Mesenchymal stem cell (in vitro differentiated cells and primary cell): Measurements from ENCODE around the gene ERBB4.

Experiments
- DNase-seq: peaks from one replicate; pipeline ENCODE4 v3.0.0-alpha.2; 2013
- H2AFZ ChIP-seq: one replicate; pipeline ENCODE4 v1.6.1; 2013; ENCODE audit warnings: low read depth, mild to moderate bottlenecking, control low read depth, inconsistent platforms, low read length, moderate library complexity
- H2AK5ac ChIP-seq: 2 replicates; pipeline ENCODE4 v1.6.1; 2013; ENCODE audit warnings: low read length, moderate library complexity, mild to moderate bottlenecking, inconsistent platforms; ENCODE audit not compliant: severe bottlenecking
- H2BK120ac ChIP-seq: one replicate; pipeline ENCODE4 v1.6.1; 2013; ENCODE audit warnings: low read depth, mild to moderate bottlenecking, inconsistent platforms, low read length, moderate library complexity
- H2BK12ac ChIP-seq, 2 experiments: one replicate each; pipeline ENCODE4 v1.6.1; 2013; ENCODE audit warnings: inconsistent platforms in 2 of 2, low read length in 2 of 2, mild to moderate bottlenecking in 2 of 2, moderate library complexity in 2 of 2, control low read depth in 1 of 2
- H2BK15ac ChIP-seq: one replicate; pipeline ENCODE4 v1.6.1; 2013; ENCODE audit warnings: mild to moderate bottlenecking, low read depth, inconsistent platforms; ENCODE audit not compliant: poor library complexity, severe bottlenecking
- H2BK5ac ChIP-seq: 2 replicates; pipeline ENCODE4 v1.6.1; 2013; ENCODE audit warnings: low read depth, mild to moderate bottlenecking, low read length, control low read depth, inconsistent platforms; ENCODE audit not compliant: poor library complexity, severe bottlenecking
- H3K14ac ChIP-seq, 2 experiments: one replicate each; pipeline ENCODE4 v1.6.1; 2013; ENCODE audit warnings: inconsistent platforms in 2 of 2, low read length in 2 of 2, control low read depth in 1 of 2, mild to moderate bottlenecking in 1 of 2, moderate library complexity in 1 of 2
- H3K18ac ChIP-seq, 2 experiments: one replicate each; pipeline ENCODE4 v1.6.1; 2013; ENCODE audit warnings: inconsistent platforms in 2 of 2, low read length in 2 of 2, control low read depth in 1 of 2, low read depth in 1 of 2, mild to moderate bottlenecking in 1 of 2
- H3K23ac ChIP-seq, 2 experiments: one replicate each; pipeline ENCODE4 v1.6.1; 2013; ENCODE audit warnings: inconsistent platforms in 2 of 2, low read length in 2 of 2, mild to moderate bottlenecking in 2 of 2, moderate library complexity in 2 of 2, control low read depth in 1 of 2
- H3K27ac ChIP-seq: 2 replicates; pipeline ENCODE4 v1.5.1; 2013; ENCODE audit warnings: mild to moderate bottlenecking, moderate library complexity, low read length, control low read depth, inconsistent platforms; ENCODE audit not compliant: poor library complexity, severe bottlenecking
- H3K27me3 ChIP-seq, 2 experiments: 2 replicates each; pipeline versions ENCODE4 v1.6.1 to v1.7.0; 2013; ENCODE audit warnings: low read length in 2 of 2, mild to moderate bottlenecking in 2 of 2, moderate library complexity in 2 of 2, control low read depth in 1 of 2, inconsistent platforms in 1 of 2; ENCODE audit not compliant: control insufficient read depth in 1 of 2, insufficient read depth in 1 of 2
- H3K36me3 ChIP-seq, 2 experiments: 2 replicates each; pipeline versions ENCODE4 v1.6.1 to v1.7.0; 2013; ENCODE audit warnings: low read length in 2 of 2, control low read depth in 1 of 2, inconsistent platforms in 1 of 2, low read depth in 1 of 2, mild to moderate bottlenecking in 1 of 2; ENCODE audit not compliant: insufficient read depth in 2 of 2, control insufficient read depth in 1 of 2
- H3K4ac ChIP-seq, 2 experiments: one replicate each; pipeline ENCODE4 v1.6.1; 2013; ENCODE audit warnings: inconsistent platforms in 2 of 2, low read length in 2 of 2, mild to moderate bottlenecking in 2 of 2, moderate library complexity in 2 of 2, control low read depth in 1 of 2, low read depth in 1 of 2
- H3K4me1 ChIP-seq: 2 replicates; pipeline ENCODE4 v1.6.1; 2013; ENCODE audit warnings: low read depth, low read length, control low read depth; ENCODE audit not compliant: control insufficient read depth, insufficient read depth
- H3K4me2 ChIP-seq: 2 replicates; pipeline ENCODE4 v1.6.1; 2013; ENCODE audit warnings: low read length, mild to moderate bottlenecking, inconsistent platforms; ENCODE audit not compliant: poor library complexity, severe bottlenecking
- H3K4me3 ChIP-seq, 2 experiments: 2 replicates each; pipeline versions ENCODE4 v1.5.1 to v1.7.0; 2013; ENCODE audit warnings: low read length in 2 of 2, mild to moderate bottlenecking in 2 of 2, control low read depth in 1 of 2, low read depth in 1 of 2; ENCODE audit not compliant: insufficient read depth in 1 of 2
- H3K79me1 ChIP-seq: replicated peaks from 2 replicates; pipeline ENCODE4 v1.6.1; 2013; ENCODE audit warnings: mild to moderate bottlenecking, control low read depth, low read length, inconsistent platforms; ENCODE audit not compliant: poor library complexity, severe bottlenecking
- H3K9ac ChIP-seq: 2 replicates; pipeline ENCODE4 v1.7.0; 2013; ENCODE audit warnings: mild to moderate bottlenecking, low read length, moderate library complexity
- H3K9me3 ChIP-seq: 2 replicates; pipeline ENCODE4 v1.7.0; 2013; ENCODE audit warnings: mild to moderate bottlenecking, low read length; ENCODE audit not compliant: control insufficient read depth
- H4K8ac ChIP-seq: one replicate; pipeline ENCODE4 v1.6.1; 2013; ENCODE audit warnings: inconsistent platforms, mild to moderate bottlenecking, low read length, moderate library complexity
- H4K91ac ChIP-seq: one replicate; pipeline ENCODE4 v1.6.1; 2013; ENCODE audit warnings: mild to moderate bottlenecking, low read length, inconsistent platforms
- WGBS: methylation state at CpG from one replicate; pipeline ENCODE4 v1.1.7; 2013; ENCODE audit warnings: mixed read lengths; 5-methylcytosine and 5-hydroxymethylcytosine counted together

The ERBB4 gene

GRCh38 chr2:211963969-211964368 is 574.6 kb downstream of the ERBB4 start:
- Histone ChIP-seq H3K4me3 (no peak overlapping the region), H2BK5ac (no peak overlapping the region), H3K4ac (no peak overlapping the region), H3K36me3 (no peaks in the 10 kb centered on the region), H2BK120ac (no peak overlapping the region), H3K18ac (no peak overlapping the region), H3K4me2 (no peak overlapping the region), H3K14ac (no peak overlapping the region), H3K27me3 (no peaks in the 10 kb centered on the region), H3K4me1 (no peaks in the 10 kb centered on the region), H3K9ac (no peak overlapping the region), H3K9me3 (no peaks in the 10 kb centered on the region), H4K91ac (no peak overlapping the region), H2BK12ac (no peak overlapping the region), H4K8ac (no peak overlapping the region), H2AK5ac (no peak overlapping the region), H3K27ac (no peak overlapping the region), H3K79me1 (no peaks in the 10 kb centered on the region), H3K23ac (no peak overlapping the region), H2BK15ac (no peak overlapping the region), H2AFZ (no peak overlapping the region)
- WGBS, result 94% methylated on average over 1 of the region's 1 CpG
- DNase-seq, result no peak

GRCh38 chr2:211957799-211958198 is 580.8 kb downstream of the ERBB4 start:
- Histone ChIP-seq H2AK5ac (no peak overlapping the region), H3K27me3 (no peaks in the 10 kb centered on the region), H3K4me2 (no peak overlapping the region), H3K36me3 (no peaks in the 10 kb centered on the region), H2AFZ (no peak overlapping the region), H3K18ac (no peak overlapping the region), H4K91ac (no peak overlapping the region), H3K23ac (no peak overlapping the region), H2BK120ac (no peak overlapping the region), H3K4me1 (no peaks in the 10 kb centered on the region), H3K9ac (no peak overlapping the region), H3K9me3 (no peaks in the 10 kb centered on the region), H4K8ac (no peak overlapping the region), H3K4me3 (no peak overlapping the region), H3K14ac (no peak overlapping the region), H2BK5ac (no peak overlapping the region), H2BK15ac (no peak overlapping the region), H3K79me1 (no peaks in the 10 kb centered on the region), H3K27ac (no peak overlapping the region), H2BK12ac (no peak overlapping the region), H3K4ac (no peak overlapping the region)
- no peak for DNase-seq
- 94% methylated on average over 1 of the region's 1 CpG for WGBS

GRCh38 chr2:211955648-211956047 is 583.0 kb downstream of the ERBB4 start:
- no peak overlapping the region for H2BK15ac ChIP-seq
- H4K91ac ChIP-seq, result no peak overlapping the region
- 79% methylated on average over 1 of the region's 1 CpG for whole genome bisulfite sequencing
- no peak overlapping the region for H3K4me2 ChIP-seq
- H3K27me3 ChIP-seq, result no peaks in the 10 kb centered on the region
- H3K4me3 ChIP-seq, result no peak overlapping the region
- no peak overlapping the region for H3K27ac ChIP-seq
- H3K9me3 ChIP-seq, result peaks cover 4% of the 10 kb centered on the region
- no peak overlapping the region for H2BK12ac ChIP-seq
- H3K9ac ChIP-seq, result no peak overlapping the region
- H2BK5ac ChIP-seq, result no peak overlapping the region
- no peak overlapping the region for H4K8ac ChIP-seq
- H2AFZ ChIP-seq, result no peak overlapping the region
- no peaks in the 10 kb centered on the region for H3K36me3 ChIP-seq
- H3K4me1 ChIP-seq, result no peaks in the 10 kb centered on the region
- H3K4ac ChIP-seq, result no peak overlapping the region
- no peak overlapping the region for H2BK120ac ChIP-seq
- H3K18ac ChIP-seq, result no peak overlapping the region
- no peak overlapping the region for H2AK5ac ChIP-seq
- no peak overlapping the region for H3K23ac ChIP-seq
- H3K14ac ChIP-seq, result no peak overlapping the region
- DNase-seq, result no peak
- H3K79me1 ChIP-seq, result no peaks in the 10 kb centered on the region

- no peaks in the 10 kb centered on the region for H3K4me1 ChIP-seq
- H2BK15ac ChIP-seq, result no peak overlapping the region
- no peak overlapping the region for H2BK12ac ChIP-seq
- H3K79me1 ChIP-seq, result no peaks in the 10 kb centered on the region
- H2AK5ac ChIP-seq, result no peak overlapping the region
- H2AFZ ChIP-seq, result no peak overlapping the region
- H3K14ac ChIP-seq, result no peak overlapping the region
- no peak overlapping the region for H3K27ac ChIP-seq
- no peak overlapping the region for H2BK5ac ChIP-seq
- H3K4me2 ChIP-seq, result no peak overlapping the region
- H3K9ac ChIP-seq, result no peak overlapping the region
- H4K91ac ChIP-seq, result no peak overlapping the region
- no peak overlapping the region for H3K18ac ChIP-seq
- no peak overlapping the region for H2BK120ac ChIP-seq
- H3K9me3 ChIP-seq, result peaks cover 4% of the 10 kb centered on the region
- H3K36me3 ChIP-seq, result no peaks in the 10 kb centered on the region
- no peak overlapping the region for H3K4me3 ChIP-seq
- H3K23ac ChIP-seq, result no peak overlapping the region
- no peak for DNase-seq
- no peak overlapping the region for H4K8ac ChIP-seq
- H3K27me3 ChIP-seq, result no peaks in the 10 kb centered on the region
- H3K4ac ChIP-seq, result no peak overlapping the region
- WGBS, result 75% methylated on average over 2 of the region's 2 CpGs
Observed at GRCh38 chr2:211948932-211949331, 589.7 kb downstream of the ERBB4 start.
